D721Med (cell line): ENCODE data around the gene MCF2L2.
"Not testable (repeated sequence)": the region's sequence is repeated elsewhere in the genome, so short reads cannot be mapped to it uniquely, and the experiment has no call there.

Experiments used
- DNase-seq: peaks from one replicate; pipeline ENCODE4 v3.0.0; 2011; ENCODE audit warnings: low spot score; ENCODE audit not compliant: insufficient read length
- FAIRE-seq: peaks from 2 replicates; lab custom pipeline; 2011; peaks lifted over from hg19 to GRCh38; lab: Jason Lieb, UNC
- TF ChIP-seq, protein P1 (sequence below): IDR thresholded peaks from 2 replicates; pipeline ENCODE4 v1.5.1; 2012; ENCODE audit warnings: mild to moderate bottlenecking, control low read depth; ENCODE audit not compliant: insufficient read depth; ENCODE audit errors: missing control alignments

The MCF2L2 gene, protein sequence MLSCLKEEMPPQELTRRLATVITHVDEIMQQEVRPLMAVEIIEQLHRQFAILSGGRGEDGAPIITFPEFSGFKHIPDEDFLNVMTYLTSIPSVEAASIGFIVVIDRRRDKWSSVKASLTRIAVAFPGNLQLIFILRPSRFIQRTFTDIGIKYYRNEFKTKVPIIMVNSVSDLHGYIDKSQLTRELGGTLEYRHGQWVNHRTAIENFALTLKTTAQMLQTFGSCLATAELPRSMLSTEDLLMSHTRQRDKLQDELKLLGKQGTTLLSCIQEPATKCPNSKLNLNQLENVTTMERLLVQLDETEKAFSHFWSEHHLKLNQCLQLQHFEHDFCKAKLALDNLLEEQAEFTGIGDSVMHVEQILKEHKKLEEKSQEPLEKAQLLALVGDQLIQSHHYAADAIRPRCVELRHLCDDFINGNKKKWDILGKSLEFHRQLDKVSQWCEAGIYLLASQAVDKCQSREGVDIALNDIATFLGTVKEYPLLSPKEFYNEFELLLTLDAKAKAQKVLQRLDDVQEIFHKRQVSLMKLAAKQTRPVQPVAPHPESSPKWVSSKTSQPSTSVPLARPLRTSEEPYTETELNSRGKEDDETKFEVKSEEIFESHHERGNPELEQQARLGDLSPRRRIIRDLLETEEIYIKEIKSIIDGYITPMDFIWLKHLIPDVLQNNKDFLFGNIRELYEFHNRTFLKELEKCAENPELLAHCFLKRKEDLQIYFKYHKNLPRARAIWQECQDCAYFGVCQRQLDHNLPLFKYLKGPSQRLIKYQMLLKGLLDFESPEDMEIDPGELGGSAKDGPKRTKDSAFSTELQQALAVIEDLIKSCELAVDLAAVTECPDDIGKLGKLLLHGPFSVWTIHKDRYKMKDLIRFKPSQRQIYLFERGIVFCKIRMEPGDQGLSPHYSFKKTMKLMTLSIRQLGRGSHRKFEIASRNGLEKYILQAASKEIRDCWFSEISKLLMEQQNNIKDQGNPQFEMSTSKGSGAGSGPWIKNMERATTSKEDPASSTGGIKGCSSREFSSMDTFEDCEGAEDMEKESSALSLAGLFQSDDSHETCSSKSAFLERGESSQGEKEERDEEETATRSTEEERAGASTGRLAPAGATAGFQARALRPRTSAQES

DNA sequence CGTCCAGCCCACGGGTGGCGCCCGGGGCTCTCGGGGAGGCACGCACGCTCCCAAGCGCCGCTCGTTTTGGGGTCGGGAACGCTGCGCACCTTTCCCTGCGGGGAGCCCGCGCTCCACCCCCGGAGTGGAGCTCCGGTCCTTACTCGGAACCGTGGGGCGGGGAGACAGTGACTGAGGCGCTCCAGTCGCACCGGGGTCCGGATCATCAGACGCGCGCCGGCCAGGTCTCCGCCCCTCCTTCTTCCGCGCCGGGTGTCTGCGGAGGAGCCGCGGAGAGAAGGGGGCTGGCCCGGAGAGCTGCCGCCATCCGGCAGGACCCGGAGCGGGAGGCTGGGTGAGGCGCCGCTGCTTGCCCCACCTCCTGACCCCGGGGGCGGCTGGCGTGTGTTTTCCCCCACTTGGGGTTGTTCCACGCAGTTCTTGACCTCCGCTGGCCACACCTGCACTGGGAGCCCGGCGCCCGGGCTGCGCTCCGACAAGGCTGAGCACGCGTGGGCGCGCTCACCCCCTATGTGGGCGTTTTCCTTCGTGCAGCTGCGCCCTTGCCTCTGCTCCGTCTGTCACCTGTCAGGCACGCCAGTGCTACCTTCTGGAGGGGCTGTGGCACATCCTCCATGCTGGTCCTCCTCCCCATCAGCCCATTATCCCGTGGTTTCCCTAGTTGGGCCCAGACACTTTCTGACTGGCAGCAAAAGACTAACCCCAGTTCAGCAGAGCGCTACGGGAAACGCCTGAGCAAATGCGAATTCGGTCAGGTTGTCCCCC lies at the start of gene MCF2L2:
Gene MCF2L2 (minus strand): TSS at position 173 of the 765 bp plus-strand sequence. CDS start 642 bp downstream, outside the sequence.
- DNase-seq (peak; percentile 51), FAIRE-seq (no peak)
- TF ChIP-seq, protein P1, sequence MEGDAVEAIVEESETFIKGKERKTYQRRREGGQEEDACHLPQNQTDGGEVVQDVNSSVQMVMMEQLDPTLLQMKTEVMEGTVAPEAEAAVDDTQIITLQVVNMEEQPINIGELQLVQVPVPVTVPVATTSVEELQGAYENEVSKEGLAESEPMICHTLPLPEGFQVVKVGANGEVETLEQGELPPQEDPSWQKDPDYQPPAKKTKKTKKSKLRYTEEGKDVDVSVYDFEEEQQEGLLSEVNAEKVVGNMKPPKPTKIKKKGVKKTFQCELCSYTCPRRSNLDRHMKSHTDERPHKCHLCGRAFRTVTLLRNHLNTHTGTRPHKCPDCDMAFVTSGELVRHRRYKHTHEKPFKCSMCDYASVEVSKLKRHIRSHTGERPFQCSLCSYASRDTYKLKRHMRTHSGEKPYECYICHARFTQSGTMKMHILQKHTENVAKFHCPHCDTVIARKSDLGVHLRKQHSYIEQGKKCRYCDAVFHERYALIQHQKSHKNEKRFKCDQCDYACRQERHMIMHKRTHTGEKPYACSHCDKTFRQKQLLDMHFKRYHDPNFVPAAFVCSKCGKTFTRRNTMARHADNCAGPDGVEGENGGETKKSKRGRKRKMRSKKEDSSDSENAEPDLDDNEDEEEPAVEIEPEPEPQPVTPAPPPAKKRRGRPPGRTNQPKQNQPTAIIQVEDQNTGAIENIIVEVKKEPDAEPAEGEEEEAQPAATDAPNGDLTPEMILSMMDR = no peak

DNA sequence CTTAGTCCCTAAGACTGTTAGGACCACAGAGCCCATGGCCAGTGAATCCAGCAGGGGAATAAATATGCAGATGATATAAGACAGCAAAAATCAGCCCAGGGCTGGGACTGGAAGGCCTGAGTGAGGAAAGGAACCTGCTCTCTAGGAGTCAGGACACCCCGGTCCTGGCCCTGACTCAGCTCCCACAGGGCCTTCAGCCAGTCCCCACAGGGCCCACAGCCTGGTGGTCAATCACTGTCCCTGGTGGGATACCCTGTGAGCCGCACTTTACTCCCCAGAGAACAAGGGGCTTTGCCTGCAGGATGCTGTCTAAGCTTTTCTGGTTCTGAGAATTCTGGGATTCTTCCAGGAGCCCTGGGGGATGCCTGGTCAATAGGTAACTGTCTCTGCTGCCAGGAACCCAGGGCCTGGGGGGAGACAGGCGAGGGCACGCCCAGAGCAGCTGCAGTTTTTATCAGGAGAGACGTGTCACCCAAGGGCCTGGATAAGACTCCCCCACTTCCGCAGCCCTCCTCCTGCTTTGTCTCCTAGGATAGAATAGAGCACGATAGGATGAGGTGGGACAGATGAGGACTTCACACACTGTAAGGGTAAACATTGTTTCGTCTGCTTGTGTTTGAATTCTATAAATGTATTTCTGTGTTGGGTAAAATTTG lies 49.5 kb upstream of the MCF2L2 start:
- TF ChIP-seq, protein P1 = no peak
- FAIRE-seq (no peak), DNase-seq (no peak)

DNA sequence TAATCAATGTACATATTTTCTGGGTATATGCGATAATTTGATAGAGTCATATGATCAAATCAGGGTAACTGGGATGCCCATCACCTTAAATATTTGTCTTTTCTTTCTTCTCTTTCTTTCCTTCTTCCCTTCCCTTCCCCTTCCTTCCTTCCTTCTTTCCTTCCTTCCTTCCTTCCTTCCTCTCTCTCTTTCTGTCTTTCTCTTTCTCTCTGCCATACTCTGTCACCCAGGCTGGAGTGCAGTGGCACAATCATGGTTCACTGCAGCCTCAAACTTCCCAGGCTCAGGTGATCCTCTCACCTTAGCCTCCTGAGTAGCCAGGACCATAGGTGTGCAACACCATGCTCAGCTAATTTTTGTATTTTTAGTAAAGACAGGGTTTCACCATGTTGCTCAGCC lies 47.3 kb upstream of the MCF2L2 start:
- not testable (repeated sequence) for DNase-seq, FAIRE-seq

DNA sequence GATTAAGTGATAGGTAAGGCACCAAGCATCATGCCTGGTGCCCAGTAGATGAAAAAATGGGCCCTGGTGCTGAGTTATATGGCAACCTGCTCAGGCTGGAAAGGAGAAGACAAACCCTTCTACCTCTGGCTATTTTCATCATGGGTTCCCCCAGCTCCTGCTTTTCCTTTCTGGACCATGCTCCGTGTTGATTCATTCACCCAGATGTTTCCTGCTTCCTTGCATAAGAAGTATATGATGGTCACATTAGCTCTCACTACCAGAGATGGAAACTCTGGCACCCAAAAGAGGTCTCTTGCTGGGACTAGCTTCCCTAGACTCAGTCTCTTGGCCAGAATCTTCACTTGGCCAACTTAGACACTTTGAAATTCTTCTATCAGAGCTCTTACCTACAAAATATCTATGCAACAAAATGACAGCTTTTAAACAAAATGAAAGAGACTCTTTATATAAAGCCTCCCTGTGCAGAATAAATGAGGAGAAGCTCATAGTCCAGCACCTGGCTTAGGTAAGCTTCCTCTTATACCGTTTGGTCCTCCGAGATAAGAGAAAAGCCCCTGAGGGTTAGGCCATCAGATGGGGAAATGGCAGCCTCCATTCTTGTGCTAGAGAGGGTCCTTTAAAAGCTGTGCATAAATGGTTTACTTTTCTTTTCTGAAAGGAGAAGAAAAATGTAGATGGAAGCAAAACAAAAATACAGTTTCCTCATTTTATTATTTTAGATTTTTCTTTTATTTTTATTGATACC lies 46.8 kb upstream of the MCF2L2 start:
- FAIRE-seq = no peak

DNA sequence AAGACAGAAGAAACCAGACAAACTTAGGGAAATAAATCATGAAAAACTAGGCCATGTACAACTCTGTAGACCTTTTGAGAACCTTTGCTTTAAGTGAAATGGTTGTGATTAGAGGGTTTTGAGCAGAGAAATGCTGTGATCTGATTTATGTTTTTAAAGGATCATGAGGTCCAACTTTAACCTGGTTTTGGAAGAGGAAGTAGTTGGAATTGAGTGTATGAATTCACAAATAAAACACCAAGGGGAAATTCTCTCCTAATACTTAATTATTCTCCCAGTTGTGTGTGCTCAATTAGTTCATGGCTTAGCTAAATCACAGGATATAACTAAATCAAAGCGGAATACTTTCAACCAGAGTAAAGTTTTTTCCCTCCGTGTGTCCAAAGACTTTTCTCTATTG lies 45.5 kb upstream of the MCF2L2 start:
- DNase-seq = no peak
- TF ChIP-seq, protein P1 = no peak
- no peak for FAIRE-seq

More for the DNA sequence above, 46.8 kb upstream of the MCF2L2 start:
- TF ChIP-seq, protein P1 = no peak
- no peak for DNase-seq

DNA sequence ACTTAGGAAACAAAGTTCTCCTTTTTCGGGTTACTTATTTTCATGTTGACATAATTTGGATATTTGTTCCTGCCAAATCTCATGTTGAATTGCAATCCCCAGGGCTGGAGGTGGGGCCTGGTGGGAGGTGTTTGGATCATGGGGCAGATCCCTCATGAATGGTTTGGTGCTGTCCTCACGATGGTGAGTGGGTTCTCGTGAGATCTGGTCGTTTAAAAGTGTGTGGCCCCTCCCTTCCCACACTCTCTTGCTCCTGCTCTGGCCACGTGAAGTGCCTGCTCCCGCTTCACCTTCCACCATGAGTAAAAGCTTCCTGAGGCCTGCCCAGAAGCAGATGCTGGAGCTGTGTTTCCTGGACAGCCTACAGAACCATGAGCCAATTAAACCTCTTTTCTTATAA lies 43.7 kb upstream of the MCF2L2 start:
- DNase-seq = no peak
- TF ChIP-seq, protein P1 = no peak
- FAIRE-seq = no peak
